Left hindlimb (tissue), 1 donor: ENCODE results near the gene OXGR1.
"Not testable (repeated sequence)": the region's sequence is repeated elsewhere in the genome, so short reads cannot be mapped to it uniquely, and the experiment has no call there.

Source experiments
- DNase-seq: peaks from one replicate; pipeline ENCODE4 v3.0.0-alpha.2; 2018

The OXGR1 gene

GRCh38 chr13:96994017-96994857 lies at the start of gene OXGR1:
Gene OXGR1, minus strand, starts transcription at chr13:96994476. Its CDS starts 6,717 bp downstream, at chr13:96987759.
- DNase-seq: peak; percentile 53

GRCh38 chr13:97043302-97043701 lies 49.0 kb upstream of the OXGR1 start:
- DNase-seq: no peak

- DNase-seq: no peak
Measured at GRCh38 chr13:97030705-97031452, 36.6 kb upstream of the OXGR1 start.

GRCh38 chr13:97028441-97029299 lies 34.4 kb upstream of the OXGR1 start:
- peak; percentile 53 for DNase-seq

GRCh38 chr13:97027162-97027554 lies 32.9 kb upstream of the OXGR1 start:
- no peak for DNase-seq

GRCh38 chr13:97026531-97027161 lies 32.4 kb upstream of the OXGR1 start:
- no peak for DNase-seq

- DNase-seq: not testable (repeated sequence)
Measured at GRCh38 chr13:97023812-97024211, 29.5 kb upstream of the OXGR1 start.

GRCh38 chr13:97023117-97023516 lies 28.8 kb upstream of the OXGR1 start:
- no peak for DNase-seq

GRCh38 chr13:97021241-97021640 lies 27.0 kb upstream of the OXGR1 start:
- no peak for DNase-seq

GRCh38 chr13:97020689-97021240 lies 26.5 kb upstream of the OXGR1 start:
- DNase-seq: no peak

GRCh38 chr13:97020194-97020593 lies 25.9 kb upstream of the OXGR1 start:
- DNase-seq: no peak

- DNase-seq: no peak
Measured at GRCh38 chr13:97019236-97019635, 25.0 kb upstream of the OXGR1 start.

GRCh38 chr13:97018029-97018819 lies 23.9 kb upstream of the OXGR1 start:
- no peak for DNase-seq

- no peak for DNase-seq
Measured at GRCh38 chr13:97017322-97017721, 23.0 kb upstream of the OXGR1 start.

- no peak for DNase-seq
Measured at GRCh38 chr13:97015661-97016350, 21.5 kb upstream of the OXGR1 start.

GRCh38 chr13:97012251-97013048 lies 18.2 kb upstream of the OXGR1 start:
- DNase-seq: no peak

- DNase-seq: no peak
Measured at GRCh38 chr13:97011446-97012131, 17.3 kb upstream of the OXGR1 start.

GRCh38 chr13:97008643-97009042 lies 14.4 kb upstream of the OXGR1 start:
- DNase-seq: no peak

- no peak for DNase-seq
Measured at GRCh38 chr13:97005625-97006262, 11.5 kb upstream of the OXGR1 start.
